ENCODE results near the gene CALD1. TPM values are rescaled to one million over a fixed set of nuclear protein-coding genes. Genes with fewer than 3 reads are reported as not detected.
A peak's percentile ranks its signal among the peaks of the same experiment; 100 is the strongest.

Gene CALD1
- total and polyA plus RNA-seq, 4 donors: 48.0 to 226 (median 95.2) TPM

GRCh38 chr7:134885967-134886352 is 106.5 kb downstream of the CALD1 start:
- Histone ChIP-seq H3K27me3 (ENCODE audit: control insufficient read depth in 4 of 4, insufficient read depth in 4 of 4, low read length in 3 of 4) (no peaks in the 10 kb centered on the region), H3K36me3 (ENCODE audit: control insufficient read depth in 4 of 4, insufficient read depth in 3 of 4, low read depth in 1 of 4, low read length in 3 of 4) (no peaks in the 10 kb centered on the region), H3K4me3 (ENCODE audit: low read depth in 1 of 3, low read length in 3 of 3) (no peak overlapping the region), H3K9me3 (ENCODE audit: control insufficient read depth in 4 of 4, low read length in 3 of 4) (no peaks in the 10 kb centered on the region), H3K9ac (ENCODE audit: low read depth in 1 of 2, low read length in 2 of 2) (no peak overlapping the region), H3K27ac (ENCODE audit: low read depth in 1 of 2, low read length in 2 of 2) (peak overlapping the region; percentile 49 to 75), H3K4me1 (ENCODE audit: control insufficient read depth in 4 of 4, insufficient read depth in 4 of 4, low read length in 3 of 4) (peaks cover 4 to 19% (median 5%) of the 10 kb centered on the region in 4 donors)
- TF ChIP-seq YY1 (IDR thresholded peaks at IDR 0.05) (peak; percentile 20), NR2F2 (IDR thresholded peaks at IDR 0.05) (no peak), HNF4A (conservative IDR thresholded peaks at IDR 0.05) (peak in 1 of 2 donors; percentile 20), MAX (IDR thresholded peaks at IDR 0.05) (peak; percentile 7), CTCF (IDR thresholded peaks at IDR 0.05; ENCODE audit: low read depth, low read length, missing input control) (no peak), ATF3 (IDR thresholded peaks at IDR 0.05) (peak; percentile 69), RAD21 (IDR thresholded peaks at IDR 0.05) (peak in 1 of 2 donors; percentile 4), JUND (IDR thresholded peaks at IDR 0.05) (peak; percentile 91 to 92), TAF1 (conservative IDR thresholded peaks at IDR 0.05) (no peak), GABPA (IDR thresholded peaks at IDR 0.05 in 1 of 2, conservative IDR thresholded peaks at IDR 0.05 in 1 of 2) (no peak), EGR1 (IDR thresholded peaks at IDR 0.05; ENCODE audit: low read depth in 2 of 2) (peak in 1 of 2 donors; percentile 25)
- 36% methylated on average over 1 of the region's 1 CpG for WGBS
- DNase-seq (ENCODE audit: low spot score): no peak

- H3K27me3 ChIP-seq (ENCODE audit: control insufficient read depth in 4 of 4, insufficient read depth in 4 of 4, low read length in 3 of 4): no peaks in the 10 kb centered on the region
- peaks cover 5 to 24% (median 6%) of the 10 kb centered on the region in 4 donors for H3K4me1 ChIP-seq (ENCODE audit: control insufficient read depth in 4 of 4, insufficient read depth in 4 of 4, low read length in 3 of 4)
- peak overlapping the region; percentile 49 to 75 for H3K27ac ChIP-seq (ENCODE audit: low read depth in 1 of 2, low read length in 2 of 2)
- no peaks in the 10 kb centered on the region for H3K9me3 ChIP-seq (ENCODE audit: control insufficient read depth in 4 of 4, low read length in 3 of 4)
- DNase-seq (ENCODE audit: low spot score): no peak
- TF ChIP-seq NR2F2 (IDR thresholded peaks at IDR 0.05) (no peak), HNF4G (IDR thresholded peaks at IDR 0.05) (no peak), YY1 (IDR thresholded peaks at IDR 0.05) (peak; percentile 18), JUND (IDR thresholded peaks at IDR 0.05) (no peak), RXRA (IDR thresholded peaks at IDR 0.05) (no peak), MAX (IDR thresholded peaks at IDR 0.05) (peak; percentile 18), GABPA (IDR thresholded peaks at IDR 0.05 in 1 of 2, conservative IDR thresholded peaks at IDR 0.05 in 1 of 2) (no peak), REST (IDR thresholded peaks at IDR 0.05) (no peak), SP1 (IDR thresholded peaks at IDR 0.05) (no peak), EGR1 (IDR thresholded peaks at IDR 0.05; ENCODE audit: low read depth in 2 of 2) (no peak), ATF3 (IDR thresholded peaks at IDR 0.05) (no peak), HNF4A (conservative IDR thresholded peaks at IDR 0.05) (no peak), ZBTB33 (IDR thresholded peaks at IDR 0.05) (no peak), TAF1 (conservative IDR thresholded peaks at IDR 0.05) (no peak), FOXA1 (IDR thresholded peaks at IDR 0.05) (no peak), CTCF (IDR thresholded peaks at IDR 0.05; ENCODE audit: low read depth, low read length, missing input control) (no peak)
- 40% methylated on average over 8 of the region's 8 CpGs for WGBS
- no peak overlapping the region for H3K9ac ChIP-seq (ENCODE audit: low read depth in 1 of 2, low read length in 2 of 2)
- H3K36me3 ChIP-seq (ENCODE audit: control insufficient read depth in 4 of 4, insufficient read depth in 3 of 4, low read depth in 1 of 4, low read length in 3 of 4): no peaks in the 10 kb centered on the region
- H3K4me3 ChIP-seq (ENCODE audit: low read depth in 1 of 3, low read length in 3 of 3): no peak overlapping the region
Observed at GRCh38 chr7:134886353-134887057, 107.1 kb downstream of the CALD1 start.
